ENCODE results near the gene PARVG.

DNA sequence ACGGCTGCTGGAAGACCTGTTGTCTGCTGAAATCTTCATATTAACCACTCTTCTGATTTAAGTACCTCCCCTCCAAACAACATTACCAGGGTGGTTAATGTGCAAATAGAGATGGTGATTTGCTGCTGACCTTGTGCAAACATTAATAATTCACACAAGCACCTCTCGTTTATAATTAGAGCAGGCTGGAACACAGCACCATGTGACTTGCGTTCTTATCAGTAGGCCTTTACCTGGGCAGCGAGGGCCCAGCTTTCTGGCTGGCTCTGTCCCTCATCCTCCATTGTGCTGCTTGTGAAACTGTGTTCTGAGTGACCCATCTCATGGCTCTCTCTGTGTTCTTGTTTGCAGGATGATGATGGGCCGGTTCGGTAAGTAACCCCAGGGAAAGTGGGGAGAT, 41.0 kb upstream of the PARVG start:
- TF ChIP-seq, protein P1, sequence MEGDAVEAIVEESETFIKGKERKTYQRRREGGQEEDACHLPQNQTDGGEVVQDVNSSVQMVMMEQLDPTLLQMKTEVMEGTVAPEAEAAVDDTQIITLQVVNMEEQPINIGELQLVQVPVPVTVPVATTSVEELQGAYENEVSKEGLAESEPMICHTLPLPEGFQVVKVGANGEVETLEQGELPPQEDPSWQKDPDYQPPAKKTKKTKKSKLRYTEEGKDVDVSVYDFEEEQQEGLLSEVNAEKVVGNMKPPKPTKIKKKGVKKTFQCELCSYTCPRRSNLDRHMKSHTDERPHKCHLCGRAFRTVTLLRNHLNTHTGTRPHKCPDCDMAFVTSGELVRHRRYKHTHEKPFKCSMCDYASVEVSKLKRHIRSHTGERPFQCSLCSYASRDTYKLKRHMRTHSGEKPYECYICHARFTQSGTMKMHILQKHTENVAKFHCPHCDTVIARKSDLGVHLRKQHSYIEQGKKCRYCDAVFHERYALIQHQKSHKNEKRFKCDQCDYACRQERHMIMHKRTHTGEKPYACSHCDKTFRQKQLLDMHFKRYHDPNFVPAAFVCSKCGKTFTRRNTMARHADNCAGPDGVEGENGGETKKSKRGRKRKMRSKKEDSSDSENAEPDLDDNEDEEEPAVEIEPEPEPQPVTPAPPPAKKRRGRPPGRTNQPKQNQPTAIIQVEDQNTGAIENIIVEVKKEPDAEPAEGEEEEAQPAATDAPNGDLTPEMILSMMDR (IDR thresholded peaks at IDR 0.05; ENCODE audit: low read length), result no peak
- no peak for TF ChIP-seq EZH2phosphoT487 (IDR thresholded peaks at IDR 0.05; ENCODE audit: low read length)
